SU-DHL-6 (cell line): ENCODE measurements around the gene OGDH.

Experiments used
- H2AFZ ChIP-seq: fragments of 200-600 bp; sonication (generic); 2 replicates; pipeline ENCODE4 v1.6.1; 2014; ENCODE audit warnings: low read depth, mild to moderate bottlenecking, moderate library complexity, mixed read lengths, antibody characterized with exemption, low read length; ENCODE audit not compliant: severe bottlenecking
- H3F3A ChIP-seq: fragments of 200-600 bp; shearing (Covaris generic); 2 replicates; pipeline ENCODE4 v1.6.0; 2016; ENCODE audit warnings: antibody characterized with exemption, mild to moderate bottlenecking; ENCODE audit not compliant: insufficient read depth
- H3K27ac ChIP-seq: fragments of 200-600 bp; sonication (generic); 2 replicates; pipeline ENCODE4 v1.5.1; 2016; ENCODE audit warnings: low read depth, mild to moderate bottlenecking, low read length, moderate library complexity, mixed read lengths
- H3K27me3 ChIP-seq: fragments of 200-600 bp; sonication (generic), shearing (Covaris generic); 2 replicates; pipeline ENCODE4 v1.6.0; 2014; ENCODE audit warnings: mild to moderate bottlenecking, low read length
- H3K36me3 ChIP-seq: fragments of 200-600 bp; sonication (generic); 2 replicates; pipeline ENCODE4 v1.6.1; 2014; ENCODE audit warnings: mild to moderate bottlenecking, low read length, mixed read lengths
- H3K4me2 ChIP-seq: fragments of 300-600, 200-600 bp; shearing (Covaris generic), sonication (generic); 2 replicates; pipeline ENCODE4 v1.6.0; 2014; ENCODE audit warnings: low read length, low read depth, mild to moderate bottlenecking; ENCODE audit not compliant: poor library complexity, severe bottlenecking
- H3K4me3 ChIP-seq: fragments of 200-600 bp; sonication (generic); 2 replicates; pipeline ENCODE4 v1.5.1; 2014; ENCODE audit warnings: antibody characterized with exemption, low read length, mild to moderate bottlenecking, mixed read lengths; ENCODE audit not compliant: insufficient read depth, poor library complexity, severe bottlenecking
- H3K79me2 ChIP-seq: fragments of 200-600 bp; sonication (generic); 2 replicates; pipeline ENCODE4 v1.6.1; 2014; ENCODE audit warnings: mild to moderate bottlenecking, low read length, moderate library complexity; ENCODE audit not compliant: insufficient read depth
- H3K9ac ChIP-seq: fragments of 200-600 bp; sonication (generic); 2 replicates; pipeline ENCODE4 v1.7.0; 2014; ENCODE audit warnings: mild to moderate bottlenecking, low read length
- H3K9me2 ChIP-seq: fragments of 200-600 bp; sonication (generic); replicated peaks from 2 replicates; pipeline ENCODE4 v1.6.1; 2014; ENCODE audit warnings: low read length; ENCODE audit not compliant: insufficient read depth
- H3K9me3 ChIP-seq: fragments of 200-600 bp; sonication (generic); 2 replicates; pipeline ENCODE4 v1.6.1; 2014; ENCODE audit warnings: low read length, mixed read lengths; ENCODE audit not compliant: insufficient read depth
- H4K20me1 ChIP-seq: fragments of 200-600 bp; sonication (generic); 2 replicates; pipeline ENCODE4 v1.6.1; 2014; ENCODE audit warnings: low read depth, mild to moderate bottlenecking, antibody characterized with exemption, low read length, moderate library complexity, mixed read lengths
- CTCF ChIP-seq: fragments of 200-600 bp; sonication (generic); IDR thresholded peaks from one replicate; pipeline ENCODE4 v1.5.1; 2017; ENCODE audit warnings: antibody characterized with exemption, mild to moderate bottlenecking, low read length, moderate library complexity; ENCODE audit not compliant: insufficient read depth, poor library complexity, severe bottlenecking
- EZH2phosphoT487 ChIP-seq: fragments of 200-600 bp; sonication (generic), shearing (Covaris generic); conservative IDR thresholded peaks from 2 replicates; pipeline ENCODE4 v1.6.1; 2018; ENCODE audit warnings: mild to moderate bottlenecking, antibody characterized with exemption, low read length, moderate library complexity, mixed read lengths

OGDH gene

GRCh38 chr7:44574287-44574872, 32.0 kb upstream of the OGDH start:
- H3K9ac ChIP-seq: peak overlapping the region; percentile 76
- H3K9me3 ChIP-seq: no peaks in the 10 kb centered on the region
- peak overlapping the region; percentile 73 for H3K4me2 ChIP-seq
- H3K27ac ChIP-seq: no peak overlapping the region
- peaks cover 21% of the 10 kb centered on the region for H3K36me3 ChIP-seq
- H3K4me3 ChIP-seq: peak overlapping the region; percentile 77
- H3F3A ChIP-seq: peaks cover 8% of the 10 kb centered on the region; the same call in 1 of the 2 replicates
- peaks cover 40% of the 10 kb centered on the region for H3K79me2 ChIP-seq
- H2AFZ ChIP-seq: peak overlapping the region; percentile 34
- no peaks in the 10 kb centered on the region for H3K9me2 ChIP-seq
- no peaks in the 10 kb centered on the region for H3K27me3 ChIP-seq
- TF ChIP-seq EZH2phosphoT487 (no peak), CTCF (no peak)
- no peaks in the 10 kb centered on the region for H4K20me1 ChIP-seq

GRCh38 chr7:44575054-44575453, 31.4 kb upstream of the OGDH start:
- no peaks in the 10 kb centered on the region for H4K20me1 ChIP-seq
- no peaks in the 10 kb centered on the region for H3K9me2 ChIP-seq
- H3K9ac ChIP-seq: peak overlapping the region; percentile 76; the same call in 1 of the 2 replicates
- peaks cover 45% of the 10 kb centered on the region for H3K79me2 ChIP-seq
- peaks cover 12% of the 10 kb centered on the region for H3F3A ChIP-seq
- peak overlapping the region; percentile 73 for H3K4me2 ChIP-seq
- no peak for TF ChIP-seq CTCF
- TF ChIP-seq EZH2phosphoT487: no peak
- H2AFZ ChIP-seq: no peak overlapping the region
- H3K36me3 ChIP-seq: peaks cover 23% of the 10 kb centered on the region
- H3K27ac ChIP-seq: no peak overlapping the region
- H3K4me3 ChIP-seq: peak overlapping the region; percentile 77
- no peaks in the 10 kb centered on the region for H3K27me3 ChIP-seq
- no peaks in the 10 kb centered on the region for H3K9me3 ChIP-seq

GRCh38 chr7:44576228-44576627, 30.2 kb upstream of the OGDH start:
- Histone ChIP-seq H3K9me2 (no peaks in the 10 kb centered on the region), H3F3A (peaks cover 12% of the 10 kb centered on the region), H3K27ac (no peak overlapping the region), H2AFZ (no peak overlapping the region), H3K79me2 (peaks cover 56% of the 10 kb centered on the region), H3K9ac (no peak overlapping the region), H3K27me3 (no peaks in the 10 kb centered on the region), H3K4me3 (no peak overlapping the region), H3K9me3 (no peaks in the 10 kb centered on the region), H3K4me2 (no peak overlapping the region), H3K36me3 (peaks cover 23% of the 10 kb centered on the region), H4K20me1 (no peaks in the 10 kb centered on the region)
- no peak for TF ChIP-seq EZH2phosphoT487
- no peak for TF ChIP-seq CTCF
